SIG-M5 treated with dmso at 0.1 percent for 504 hours (cell line): Measurements from ENCODE around the gene BAG3.

Experiments
- DNase-seq: peaks from one replicate; lab custom pipeline; 2025; ENCODE audit not compliant: unreplicated experiment; lab: John Stamatoyannopoulos, UW

BAG3 gene

DNA sequence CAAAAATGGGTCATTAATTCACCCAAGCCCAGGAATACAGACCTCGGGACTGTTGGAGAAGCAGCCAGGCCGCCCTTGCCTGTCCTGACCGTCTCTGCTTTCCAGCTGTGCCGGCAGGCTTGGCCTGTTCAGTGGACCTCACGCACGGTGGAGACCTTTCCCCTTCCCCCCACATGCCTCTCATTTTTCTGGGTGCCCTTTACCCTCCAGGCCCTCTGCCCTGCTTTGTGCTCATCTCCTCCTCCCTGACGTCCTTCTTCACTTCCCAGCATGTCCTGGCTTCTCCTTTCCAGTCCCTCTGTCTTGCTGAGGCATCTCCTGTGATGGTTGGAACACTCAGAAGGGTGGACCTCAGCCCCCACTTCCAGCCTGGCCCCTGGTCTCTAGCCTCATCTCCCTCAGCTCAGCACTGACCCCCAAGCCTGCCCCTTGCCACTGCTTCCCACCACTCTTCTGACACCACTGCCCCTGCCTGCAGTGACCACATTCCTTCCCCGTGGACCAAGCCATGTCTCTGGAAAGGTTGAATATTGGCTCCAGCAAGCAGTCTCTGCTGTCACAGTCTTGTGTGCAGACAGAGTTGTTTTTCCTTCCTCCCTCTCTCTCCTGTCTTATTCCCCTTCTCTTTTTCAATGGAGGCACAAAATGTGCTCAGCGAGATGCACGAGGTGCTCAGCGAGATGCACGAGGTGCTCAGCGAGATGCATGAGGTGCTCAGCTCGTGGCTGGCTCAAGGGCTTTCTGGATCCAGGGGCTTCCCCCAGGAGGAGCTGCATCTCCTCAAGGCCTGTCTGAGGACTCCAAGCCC, 14.9 kb downstream of the BAG3 start:
- DNase-seq, result no peak

DNA sequence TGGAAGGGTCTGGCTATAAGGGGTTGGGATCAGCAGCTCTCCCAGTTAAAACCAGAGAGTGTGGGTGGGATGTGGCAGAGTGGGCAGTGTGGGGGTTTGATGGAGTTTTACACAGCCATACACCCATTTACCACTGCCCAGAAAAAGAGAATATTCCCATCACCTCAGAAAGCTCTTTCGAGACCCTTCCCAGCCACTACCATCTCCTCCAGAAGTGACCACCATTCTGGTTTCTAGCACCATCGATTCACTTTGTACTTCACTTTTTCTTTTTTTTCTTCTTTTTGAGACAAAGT, 15.5 kb downstream of the BAG3 start:
- no peak for DNase-seq

DNA sequence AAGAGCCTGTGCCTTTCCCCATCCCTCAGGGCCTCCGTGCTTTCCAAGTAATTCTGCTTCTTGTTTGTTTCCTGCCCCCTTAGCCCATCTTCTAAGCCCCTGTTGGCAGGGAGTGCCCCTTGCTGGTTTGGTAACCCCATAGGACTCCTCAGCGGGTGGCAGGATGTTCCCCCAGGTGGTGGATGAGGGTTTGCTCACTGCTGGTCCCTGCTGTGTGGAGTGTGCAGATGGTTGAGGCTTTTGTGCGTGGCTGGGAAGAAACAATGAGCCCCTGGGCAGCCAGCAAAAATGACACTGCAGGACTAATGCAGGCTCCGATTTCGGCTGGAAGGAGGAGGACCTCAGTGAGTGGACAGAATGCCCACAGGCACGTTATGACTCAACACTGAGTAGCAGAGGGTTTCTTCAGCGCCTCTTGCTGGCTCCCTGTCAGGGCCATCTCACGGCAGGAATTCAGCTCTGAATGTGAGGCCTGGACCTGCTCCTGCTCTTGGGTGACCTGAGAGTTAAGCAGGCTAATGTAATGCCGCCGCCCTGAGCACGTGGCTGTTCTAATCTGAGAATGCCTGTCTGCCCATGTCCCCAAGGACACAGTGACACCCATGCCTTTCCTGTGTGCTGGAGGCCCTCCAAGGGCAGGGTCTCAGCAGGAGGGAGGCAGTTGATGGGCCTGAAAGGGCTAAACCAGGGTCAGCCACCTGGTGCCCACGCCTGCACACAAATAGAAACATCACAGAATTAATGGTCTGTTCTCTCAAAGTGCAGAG, 16.6 kb downstream of the BAG3 start:
- no peak for DNase-seq

DNA sequence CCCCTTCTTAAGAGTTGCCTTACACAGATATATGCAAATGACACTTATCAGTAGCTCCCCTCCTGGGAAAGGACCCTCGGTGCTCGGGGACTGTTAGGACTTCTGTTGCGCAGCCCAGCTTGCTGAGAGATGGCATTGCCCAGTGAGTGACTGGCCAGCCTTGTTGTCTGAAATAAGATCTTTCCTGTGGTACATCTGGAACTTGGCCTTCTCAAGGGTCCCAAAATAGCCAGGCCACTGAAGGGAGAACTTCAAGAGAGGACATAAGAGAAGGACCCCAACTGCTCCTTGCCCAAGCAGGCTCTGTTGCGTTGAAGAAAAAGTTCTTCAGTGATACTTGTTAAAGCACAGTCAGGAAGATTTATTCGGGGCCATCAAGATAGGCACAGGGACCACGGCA, 17.3 kb downstream of the BAG3 start:
- no peak for DNase-seq

DNA sequence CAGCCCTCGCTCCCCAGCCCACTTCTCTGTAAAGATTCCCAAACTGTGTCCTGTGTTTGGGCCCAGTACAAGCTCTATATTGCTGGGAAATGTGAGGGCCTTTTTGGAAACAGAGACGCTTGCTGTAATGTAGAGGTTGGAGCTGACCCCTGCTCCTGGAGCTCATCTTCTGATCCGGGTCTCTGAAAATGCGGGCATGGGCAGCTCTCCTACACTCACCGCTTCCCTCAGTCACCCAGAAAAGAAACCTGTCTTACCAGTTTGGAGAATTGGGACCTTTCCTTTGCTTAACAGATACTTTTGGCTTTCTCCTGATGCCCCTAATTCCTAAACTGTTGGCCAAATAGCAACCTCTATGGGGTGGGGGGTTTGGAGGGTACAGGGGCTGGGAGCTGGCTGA, 18.2 kb downstream of the BAG3 start:
- DNase-seq, result no peak

DNA sequence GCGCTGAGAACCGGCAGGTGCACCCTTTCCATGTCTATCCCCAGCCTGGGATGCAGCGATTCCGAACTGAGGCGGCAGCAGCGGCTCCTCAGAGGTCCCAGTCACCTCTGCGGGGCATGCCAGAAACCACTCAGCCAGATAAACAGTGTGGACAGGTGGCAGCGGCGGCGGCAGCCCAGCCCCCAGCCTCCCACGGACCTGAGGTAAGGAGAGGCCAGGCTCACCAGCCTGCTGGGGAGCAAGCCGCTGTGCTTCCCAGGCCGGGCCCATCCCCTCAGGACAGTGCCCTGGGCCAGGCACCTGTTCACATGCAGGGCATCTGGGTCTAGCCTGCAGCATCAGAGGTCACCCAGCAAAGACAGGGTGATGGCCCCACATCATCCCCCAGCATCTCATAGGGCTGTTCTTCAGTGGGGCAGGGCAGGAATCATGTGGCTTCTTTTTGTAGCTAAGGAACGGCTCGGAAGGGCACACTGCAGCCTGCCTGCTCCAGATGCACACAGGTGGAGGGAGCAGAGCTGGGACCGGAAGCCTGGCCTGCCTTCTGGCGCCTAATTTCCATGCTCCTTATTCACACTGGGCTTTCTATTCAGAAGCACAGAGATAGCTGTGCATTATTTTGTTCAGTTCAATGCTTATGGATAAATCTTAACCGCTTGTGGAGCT, 18.9 kb downstream of the BAG3 start:
- no peak for DNase-seq

DNA sequence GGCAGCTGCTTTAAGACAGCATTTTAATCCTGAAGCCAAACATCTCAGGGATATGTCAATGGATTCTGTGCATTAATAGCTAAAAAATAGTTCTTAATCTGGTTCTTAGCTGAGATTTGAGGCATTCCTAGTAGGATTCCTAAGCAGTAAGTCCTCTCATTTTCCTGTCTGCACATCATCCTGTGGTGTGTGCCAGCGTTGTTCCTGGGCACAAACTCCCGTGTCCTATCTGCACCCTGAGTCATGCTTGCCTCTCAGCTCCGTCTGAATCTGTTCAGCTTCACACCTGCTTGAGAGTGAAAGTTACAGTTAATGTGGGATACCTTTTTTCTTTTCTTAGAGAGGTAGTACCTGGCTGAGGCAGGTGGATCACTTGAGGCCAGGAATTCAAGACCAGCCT, 19.5 kb downstream of the BAG3 start:
- DNase-seq, result no peak

DNA sequence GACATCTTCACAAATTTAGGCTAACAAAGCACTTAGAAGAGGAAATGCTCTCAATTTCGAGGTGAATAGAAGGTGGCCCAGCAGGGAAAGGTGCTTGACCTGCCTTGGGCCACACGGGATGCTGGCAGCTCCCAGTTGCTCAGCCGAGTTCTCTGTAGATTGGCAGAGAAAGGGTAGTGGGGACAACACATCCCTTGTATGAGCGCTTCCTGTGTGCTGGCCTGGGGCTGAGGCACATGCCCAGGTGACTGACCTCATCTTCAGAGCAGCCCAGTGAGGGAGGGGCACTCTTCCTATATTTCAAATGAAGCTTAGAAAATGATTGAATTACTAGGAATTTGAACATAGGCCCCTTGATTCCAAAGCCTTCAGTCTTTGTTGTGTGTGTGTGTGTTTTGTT, 20.2 kb downstream of the BAG3 start:
- DNase-seq, result no peak

DNA sequence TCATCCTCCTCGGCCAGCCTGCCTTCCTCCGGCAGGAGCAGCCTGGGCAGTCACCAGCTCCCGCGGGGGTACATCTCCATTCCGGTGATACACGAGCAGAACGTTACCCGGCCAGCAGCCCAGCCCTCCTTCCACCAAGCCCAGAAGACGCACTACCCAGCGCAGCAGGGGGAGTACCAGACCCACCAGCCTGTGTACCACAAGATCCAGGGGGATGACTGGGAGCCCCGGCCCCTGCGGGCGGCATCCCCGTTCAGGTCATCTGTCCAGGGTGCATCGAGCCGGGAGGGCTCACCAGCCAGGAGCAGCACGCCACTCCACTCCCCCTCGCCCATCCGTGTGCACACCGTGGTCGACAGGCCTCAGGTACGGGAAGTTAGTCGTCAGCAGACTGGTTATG, 21.1 kb downstream of the BAG3 start:
- DNase-seq, result no peak

DNA sequence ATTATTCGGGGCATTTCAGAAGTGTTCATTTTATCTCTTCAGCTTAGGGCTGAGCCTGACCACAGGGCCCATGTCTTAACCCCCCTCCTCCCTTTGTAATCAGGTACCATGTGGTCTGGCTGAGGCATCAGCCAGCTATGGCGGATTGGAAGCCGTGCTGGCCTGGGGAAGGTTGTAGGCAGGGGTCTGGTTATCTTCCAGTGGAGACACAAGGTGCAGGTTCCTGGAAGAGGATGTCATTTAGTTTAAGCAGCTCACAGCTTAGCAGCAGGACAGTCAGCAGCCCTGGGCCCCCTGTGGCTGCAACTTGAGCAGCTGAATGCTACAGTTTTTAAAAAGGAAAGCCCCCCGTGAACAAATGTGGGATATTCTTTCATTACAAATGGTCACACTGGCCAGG, 22.1 kb downstream of the BAG3 start:
- DNase-seq, result no peak

DNA sequence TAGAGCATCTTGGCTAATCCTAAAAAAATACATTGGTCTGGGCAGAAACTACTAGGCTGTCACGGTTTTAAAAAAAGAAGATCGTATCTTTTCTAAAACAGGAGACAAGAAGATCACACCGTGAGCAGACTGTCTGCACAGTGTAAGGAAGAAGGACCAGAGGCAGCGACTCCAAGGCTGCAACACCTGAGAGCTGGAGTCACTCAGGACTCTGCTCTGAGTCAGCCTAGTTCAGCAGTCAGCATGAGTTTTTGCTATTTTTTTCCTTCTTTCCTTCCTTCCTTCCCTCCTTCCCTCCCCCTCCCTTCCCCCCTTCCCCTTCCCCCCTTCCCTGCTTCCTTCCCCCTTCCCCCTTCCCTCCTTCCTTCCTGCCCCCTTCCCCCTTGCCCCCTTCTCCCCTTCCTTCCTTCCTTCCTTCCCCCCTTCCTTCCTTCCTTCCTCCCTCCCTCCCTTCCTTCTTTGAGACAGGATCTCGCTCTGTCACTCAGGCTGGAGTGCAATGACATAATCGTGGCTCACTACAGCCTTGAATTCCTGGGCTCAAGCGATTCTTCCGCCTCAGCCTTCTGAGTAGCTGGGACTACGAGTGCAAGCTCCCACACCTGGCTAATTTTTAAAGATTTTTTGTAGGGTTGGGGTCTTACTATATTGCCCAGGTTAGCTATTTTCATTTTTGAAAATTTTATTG, 24.4 kb downstream of the BAG3 start:
- no peak for DNase-seq

DNA sequence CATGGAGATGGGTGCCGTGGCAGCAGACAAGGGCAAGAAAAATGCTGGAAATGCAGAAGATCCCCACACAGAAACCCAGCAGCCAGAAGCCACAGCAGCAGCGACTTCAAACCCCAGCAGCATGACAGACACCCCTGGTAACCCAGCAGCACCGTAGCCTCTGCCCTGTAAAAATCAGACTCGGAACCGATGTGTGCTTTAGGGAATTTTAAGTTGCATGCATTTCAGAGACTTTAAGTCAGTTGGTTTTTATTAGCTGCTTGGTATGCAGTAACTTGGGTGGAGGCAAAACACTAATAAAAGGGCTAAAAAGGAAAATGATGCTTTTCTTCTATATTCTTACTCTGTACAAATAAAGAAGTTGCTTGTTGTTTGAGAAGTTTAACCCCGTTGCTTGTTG, 25.9 kb downstream of the BAG3 start:
- no peak for DNase-seq

DNA sequence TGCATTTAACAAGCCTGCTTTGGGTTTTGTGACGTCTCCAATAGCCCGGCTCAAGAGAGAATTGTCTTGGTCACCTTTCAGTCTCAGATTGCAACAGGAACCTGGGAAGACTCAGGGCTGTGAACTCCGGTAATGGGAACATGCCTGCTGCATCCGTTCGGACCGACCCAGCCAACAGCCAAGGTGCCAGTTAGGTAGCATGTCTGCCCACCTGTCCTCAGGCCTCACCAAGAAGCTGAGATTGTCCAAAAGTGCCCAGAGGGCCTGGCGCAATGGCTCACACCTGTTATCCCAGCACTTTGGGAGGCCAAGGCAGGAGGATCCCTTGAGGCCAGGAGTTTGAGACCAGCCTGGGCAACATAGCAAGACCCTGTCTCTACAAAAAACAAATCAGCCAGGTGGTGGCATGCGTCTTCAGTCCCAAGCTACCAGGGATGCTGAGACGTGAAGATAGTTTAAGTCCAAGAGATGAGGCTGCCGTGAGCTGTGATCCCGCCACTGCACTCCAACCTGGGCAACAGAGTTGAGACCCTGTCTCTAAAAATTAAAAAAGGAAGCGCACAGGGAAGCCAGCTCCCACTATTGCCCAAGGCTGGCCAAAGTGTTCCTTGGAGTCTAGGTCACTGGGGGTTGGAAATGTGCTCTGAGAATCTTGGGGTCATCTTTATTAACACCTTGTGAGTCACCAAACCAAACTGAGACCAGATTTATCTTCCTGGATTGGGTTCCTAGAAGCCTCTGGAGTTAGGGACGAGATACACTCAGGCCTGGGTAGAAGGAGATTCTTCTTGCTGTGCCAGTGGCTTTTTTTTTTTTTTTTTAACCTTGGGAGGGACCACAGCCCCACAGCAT, 26.9 kb downstream of the BAG3 start:
- DNase-seq, result no peak

DNA sequence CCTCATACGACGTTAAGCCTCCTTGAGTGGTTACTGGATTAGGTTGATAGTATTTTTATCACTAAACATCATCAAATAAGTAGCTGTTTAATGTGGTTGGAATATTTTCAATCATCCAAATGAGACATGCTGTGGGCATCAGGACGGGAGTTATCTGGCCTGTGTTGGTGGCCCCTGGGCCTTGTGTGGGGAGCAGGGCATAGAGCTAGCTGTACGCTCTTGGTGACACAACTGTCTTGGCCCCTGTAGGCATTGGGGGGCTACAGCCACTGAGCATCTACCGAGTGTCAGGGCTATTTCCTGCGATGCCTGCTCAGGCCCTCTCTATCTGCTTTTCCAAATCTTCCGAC, 28.3 kb downstream of the BAG3 start:
- no peak for DNase-seq

DNA sequence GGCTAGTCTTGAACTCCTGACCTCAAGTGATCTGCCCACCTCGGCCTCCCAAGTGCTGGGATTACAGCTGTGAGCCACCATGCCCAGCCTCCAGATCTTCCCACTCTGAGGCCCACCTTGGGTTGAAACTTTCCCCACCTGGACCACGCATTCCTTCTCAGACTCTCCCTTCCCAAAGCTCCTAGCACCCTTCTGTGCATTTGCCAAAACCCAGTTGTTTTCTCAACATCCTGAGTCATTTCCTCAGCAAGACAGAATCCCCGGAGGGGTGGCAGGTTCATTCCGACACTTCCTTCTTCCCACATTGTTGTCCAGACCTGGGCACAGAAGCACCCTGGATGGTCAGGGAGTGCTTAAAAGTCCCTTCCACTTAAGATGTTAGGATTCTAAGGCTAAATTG, 28.9 kb downstream of the BAG3 start:
- DNase-seq, result no peak

DNA sequence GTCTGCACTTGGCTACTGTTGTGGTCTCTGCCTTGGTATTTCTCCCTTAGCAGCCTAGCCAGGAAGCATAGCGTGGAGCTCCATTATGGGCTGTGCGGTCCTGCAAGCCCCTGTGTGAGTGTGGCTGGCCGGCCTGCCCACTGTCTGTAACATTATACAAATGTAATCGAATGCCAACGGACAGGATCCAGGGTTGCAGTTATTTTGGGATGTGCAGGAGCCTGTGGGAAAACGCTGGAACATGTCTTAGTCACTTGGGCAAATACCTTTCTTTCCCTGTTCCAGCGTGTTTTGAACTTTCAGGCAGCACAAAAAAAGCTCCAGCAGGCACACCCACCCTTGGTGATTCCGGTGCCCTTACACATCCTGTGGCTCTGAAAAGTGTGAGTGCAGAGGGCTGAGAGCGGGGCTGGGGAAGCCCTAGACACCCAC, 29.5 kb downstream of the BAG3 start:
- DNase-seq, result no peak

DNA sequence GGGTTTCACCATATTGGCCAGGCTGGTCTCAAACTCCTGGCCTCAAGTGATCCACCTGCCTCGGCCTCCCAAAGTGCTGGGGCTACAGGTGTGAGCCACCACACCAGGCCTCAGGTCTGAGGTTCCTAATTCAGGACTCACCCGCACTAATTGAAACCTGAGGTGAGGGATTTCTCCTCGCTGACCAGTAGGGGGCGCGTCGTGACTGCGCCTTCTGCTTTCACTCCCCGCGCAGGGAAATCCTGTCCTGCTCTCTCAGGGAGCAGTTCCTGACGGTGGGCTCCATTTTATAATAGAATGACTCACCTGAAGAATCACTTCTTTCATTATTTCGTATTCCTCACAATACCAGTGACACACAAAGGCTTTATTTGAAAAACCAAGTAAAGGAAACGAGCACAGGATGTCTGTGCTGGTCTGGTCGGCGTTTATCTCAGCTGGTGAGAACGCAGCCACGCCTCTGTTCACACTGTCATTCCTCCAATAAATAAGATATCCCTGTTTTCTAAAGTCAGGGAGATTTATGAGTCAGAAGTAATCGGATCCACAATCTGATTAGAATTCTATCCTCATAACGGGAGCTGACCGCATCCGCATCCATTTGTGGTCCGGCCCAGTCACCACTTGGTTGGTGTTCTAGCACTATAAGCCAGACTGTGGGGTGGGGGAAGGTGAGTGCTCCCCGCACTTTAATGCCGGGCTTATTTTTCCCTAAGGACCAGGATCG, 35.4 kb downstream of the BAG3 start:
- peak; percentile 68 for DNase-seq

DNA sequence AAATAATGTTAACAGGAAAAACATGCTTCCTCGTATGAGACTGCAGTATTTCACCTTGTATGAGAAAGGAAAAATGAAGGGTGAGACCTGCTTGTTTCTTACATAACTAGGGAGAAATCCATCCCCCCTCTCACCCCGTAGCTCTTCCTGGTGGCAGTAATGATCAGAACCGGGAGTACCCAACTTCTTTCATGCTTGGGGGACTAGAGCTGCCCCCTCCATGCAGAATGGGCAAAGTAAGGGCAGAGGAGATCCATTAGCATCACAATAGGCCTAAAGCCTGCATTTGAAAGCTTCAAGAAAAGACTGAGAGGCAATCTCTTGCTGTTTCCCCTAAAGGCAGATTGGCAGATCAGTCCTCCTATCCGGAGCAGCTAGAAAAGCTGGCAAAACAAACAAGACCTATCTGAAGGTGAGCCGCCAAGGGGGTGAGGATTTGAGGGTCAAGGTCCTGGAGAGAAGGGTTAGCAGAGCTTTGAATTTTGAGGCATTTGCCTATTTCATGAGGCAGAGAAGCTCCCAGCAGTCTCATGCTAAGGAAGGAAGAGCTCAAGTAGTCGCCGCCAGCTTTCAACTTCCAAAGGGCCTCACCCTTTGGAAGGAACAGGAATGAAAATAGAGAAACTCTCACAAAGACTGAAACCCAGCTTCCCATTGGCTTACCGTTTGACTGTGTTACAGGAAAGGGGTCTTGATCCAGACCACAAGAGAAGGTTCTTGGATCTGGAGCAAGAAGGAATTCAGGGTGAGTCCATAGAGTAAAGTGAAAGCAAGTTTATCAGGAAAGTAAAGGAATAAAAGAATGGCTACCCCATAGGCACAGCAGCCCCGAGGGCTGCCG, 36.2 kb downstream of the BAG3 start:
- DNase-seq, result no peak

DNA sequence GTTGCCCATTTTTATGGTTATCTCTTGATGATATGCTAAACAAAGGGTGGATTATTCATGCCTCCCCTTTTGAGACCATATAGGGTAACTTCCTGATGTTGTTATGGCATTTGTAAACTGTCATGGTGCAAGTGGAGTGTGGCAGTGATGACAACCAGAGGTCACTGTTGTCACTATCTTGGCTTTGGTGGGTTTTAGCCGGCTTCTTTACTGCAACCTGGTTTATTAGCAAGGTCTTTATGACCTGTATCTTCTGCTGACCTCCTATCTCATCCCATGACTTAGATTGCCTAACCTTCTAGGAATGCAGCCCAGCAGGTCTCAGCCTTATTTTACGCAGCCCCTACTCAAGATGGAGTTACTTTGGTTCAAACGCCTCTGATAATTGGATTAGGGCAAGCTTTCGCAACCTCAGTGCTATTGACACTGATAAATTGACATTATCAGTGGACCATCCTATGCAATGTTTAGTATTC, 36.9 kb downstream of the BAG3 start:
- no peak for DNase-seq
